ENCODE results near the gene CYP26A1.

DNA sequence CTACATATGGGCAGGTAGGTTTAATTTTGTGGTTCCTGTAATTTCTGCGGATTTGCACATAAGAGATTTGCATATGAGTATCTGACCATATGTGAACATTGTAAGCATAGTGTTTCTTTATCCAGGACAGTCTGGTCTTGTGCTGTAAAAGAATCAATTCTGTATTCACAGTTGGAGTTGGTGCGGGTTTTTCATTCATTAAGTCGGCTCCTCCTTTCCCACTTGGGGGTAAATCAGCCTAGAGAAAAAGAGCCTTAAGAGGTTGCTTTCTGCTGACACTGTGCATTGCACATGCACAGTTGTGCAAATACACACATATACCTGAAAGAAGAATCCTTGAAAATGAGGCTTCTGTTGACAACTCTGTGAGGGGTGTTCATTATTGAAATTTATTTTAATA lies 19.2 kb upstream of the CYP26A1 start:
- no peak for TF ChIP-seq CTCF (conservative IDR thresholded peaks at IDR 0.05 in 1 of 2, IDR thresholded peaks at IDR 0.05 in 1 of 2; ENCODE audit: extremely low read depth in 1 of 2, insufficient read depth in 1 of 2, low read depth in 1 of 2, low read length in 2 of 2)
- TF ChIP-seq EZH2 (IDR thresholded peaks at IDR 0.05; ENCODE audit: borderline replicate concordance, low read length): no peak
